Astrocyte (in vitro differentiated cells and primary cell): ENCODE results near the gene PTPRN2. TPM values are rescaled to one million over a fixed set of nuclear protein-coding genes. Genes with fewer than 3 reads are reported as not detected.
"Not testable (repeated sequence)": the region's sequence is repeated elsewhere in the genome, so short reads cannot be mapped to it uniquely, and the experiment has no call there.

Experiments used
- DNase-seq: peaks from one replicate; pipeline ENCODE4 v3.0.0-alpha.2; 2010; ENCODE audit warnings: low read depth
- FAIRE-seq: peaks from 2 replicates; lab custom pipeline; 2011; peaks lifted over from hg19 to GRCh38; lab: Jason Lieb, UNC
- H2AFZ ChIP-seq: 2 replicates; pipeline ENCODE4 v1.6.0; 2012; ENCODE audit warnings: low read depth, low read length, inconsistent platforms
- H3K27ac ChIP-seq: 2 replicates; pipeline ENCODE4 v1.5.1; 2011; ENCODE audit warnings: low read depth, low read length, inconsistent platforms
- H3K27me3 ChIP-seq: 2 replicates; pipeline ENCODE4 v1.6.0; 2011; ENCODE audit warnings: low read length, inconsistent platforms; ENCODE audit not compliant: insufficient read depth
- H3K36me3 ChIP-seq: 2 replicates; pipeline ENCODE4 v1.5.1; 2011; ENCODE audit warnings: low read length, inconsistent platforms; ENCODE audit not compliant: insufficient read depth
- H3K4me1 ChIP-seq: 2 replicates; pipeline ENCODE4 v1.5.1; 2011; ENCODE audit warnings: low read length, inconsistent platforms; ENCODE audit not compliant: insufficient read depth
- H3K4me2 ChIP-seq: 2 replicates; pipeline ENCODE4 v1.6.0; 2012; ENCODE audit warnings: low read length, inconsistent platforms
- H3K4me3 ChIP-seq: 2 replicates; pipeline ENCODE4 v1.5.1; 2011; ENCODE audit warnings: low read depth, mild to moderate bottlenecking, low read length, inconsistent platforms; ENCODE audit not compliant: insufficient read depth
- H3K79me2 ChIP-seq: 2 replicates; pipeline ENCODE4 v1.6.0; 2012; ENCODE audit warnings: mild to moderate bottlenecking, low read length, inconsistent platforms; ENCODE audit not compliant: insufficient read depth
- H3K9ac ChIP-seq: 2 replicates; pipeline ENCODE4 v1.6.0; 2012; ENCODE audit warnings: mild to moderate bottlenecking, low read length, inconsistent platforms
- H3K9me3 ChIP-seq: 2 replicates; pipeline ENCODE4 v1.5.1; 2012; ENCODE audit warnings: low read depth, mild to moderate bottlenecking, low read length, inconsistent platforms; ENCODE audit not compliant: insufficient read depth
- H4K20me1 ChIP-seq: 2 replicates; pipeline ENCODE4 v1.6.0; 2012; ENCODE audit warnings: low read length, inconsistent platforms; ENCODE audit not compliant: insufficient read depth
- H3K27ac Mint-ChIP-seq: one replicate; pipeline ENCODE4 v1.8.0; 2021; ENCODE audit warnings: mild to moderate bottlenecking, mixed read lengths; ENCODE audit not compliant: unreplicated experiment
- H3K27me3 Mint-ChIP-seq: one replicate; pipeline ENCODE4 v1.8.0; 2021; ENCODE audit warnings: low read depth, mixed read lengths; ENCODE audit not compliant: unreplicated experiment
- H3K36me3 Mint-ChIP-seq: one replicate; pipeline ENCODE4 v1.8.0; 2021; ENCODE audit warnings: low read depth, mixed read lengths; ENCODE audit not compliant: unreplicated experiment
- H3K4me1 Mint-ChIP-seq: one replicate; pipeline ENCODE4 v1.8.0; 2021; ENCODE audit warnings: low read depth, mixed read lengths; ENCODE audit not compliant: unreplicated experiment
- H3K4me3 Mint-ChIP-seq: one replicate; pipeline ENCODE4 v1.8.0; 2021; ENCODE audit warnings: mild to moderate bottlenecking, moderate library complexity, mixed read lengths; ENCODE audit not compliant: unreplicated experiment
- H3K9me3 Mint-ChIP-seq: one replicate; pipeline ENCODE4 v1.8.0; 2021; ENCODE audit warnings: mild to moderate bottlenecking, mixed read lengths; ENCODE audit not compliant: unreplicated experiment
- EZH2 ChIP-seq: IDR thresholded peaks from 2 replicates; pipeline ENCODE4 v1.6.1; 2012; ENCODE audit warnings: mild to moderate bottlenecking, low read length, inconsistent platforms; ENCODE audit not compliant: insufficient read depth
- total RNA-seq: library from RNA; stranded (reverse); gene quantifications from 2 replicates; pipeline ENCODE4 v1.2.1, GENCODE V29; 2021
- TF ChIP-seq, protein P1 (sequence below): IDR thresholded peaks from 2 replicates; pipeline ENCODE4 v1.5.1; 2011; ENCODE audit warnings: low read depth, mild to moderate bottlenecking, inconsistent platforms, low read length, moderate library complexity; ENCODE audit not compliant: insufficient read depth

Gene PTPRN2
- total RNA-seq, 1 donor from 2014 or later: 0.09 TPM

DNA sequence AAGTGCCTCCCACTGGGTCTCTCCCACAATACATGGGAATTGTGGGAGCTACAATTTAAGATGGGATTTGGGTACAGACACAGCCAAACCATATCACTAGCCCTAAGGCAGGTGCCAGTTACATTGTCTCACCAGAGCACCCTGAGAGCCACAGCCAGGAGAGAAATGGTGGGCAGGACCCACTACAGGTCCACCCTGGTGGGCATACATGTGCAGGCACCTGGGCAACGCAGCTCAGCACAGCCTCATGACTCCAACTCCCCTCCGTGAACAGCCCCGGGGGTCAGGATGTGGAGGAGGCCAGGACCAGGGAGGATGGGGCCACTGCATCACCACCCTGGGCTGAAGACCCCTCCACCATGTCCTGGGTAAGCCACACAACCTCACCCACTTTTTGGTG lies 205.7 kb downstream of the PTPRN2 start:
- Histone ChIP-seq H3K4me1 (no peaks in the 10 kb centered on the region), H3K9me3 (no peaks in the 10 kb centered on the region), H3K36me3 (no peaks in the 10 kb centered on the region), H2AFZ (no peak overlapping the region), H3K4me3 (no peak overlapping the region), H3K27me3 (no peaks in the 10 kb centered on the region), H4K20me1 (no peaks in the 10 kb centered on the region), H3K9ac (no peak overlapping the region), H3K4me2 (no peak overlapping the region), H3K79me2 (no peaks in the 10 kb centered on the region), H3K27ac (no peak overlapping the region)
- FAIRE-seq (no peak), DNase-seq (no peak)
- H3K27me3 Mint-ChIP-seq: peaks cover 7% of the 10 kb centered on the region
- no peak overlapping the region for H3K4me3 Mint-ChIP-seq
- H3K36me3 Mint-ChIP-seq: no peaks in the 10 kb centered on the region
- H3K27ac Mint-ChIP-seq: no peak overlapping the region
- peaks cover 13% of the 10 kb centered on the region for H3K9me3 Mint-ChIP-seq
- no peaks in the 10 kb centered on the region for H3K4me1 Mint-ChIP-seq
- TF ChIP-seq EZH2: no peak

DNA sequence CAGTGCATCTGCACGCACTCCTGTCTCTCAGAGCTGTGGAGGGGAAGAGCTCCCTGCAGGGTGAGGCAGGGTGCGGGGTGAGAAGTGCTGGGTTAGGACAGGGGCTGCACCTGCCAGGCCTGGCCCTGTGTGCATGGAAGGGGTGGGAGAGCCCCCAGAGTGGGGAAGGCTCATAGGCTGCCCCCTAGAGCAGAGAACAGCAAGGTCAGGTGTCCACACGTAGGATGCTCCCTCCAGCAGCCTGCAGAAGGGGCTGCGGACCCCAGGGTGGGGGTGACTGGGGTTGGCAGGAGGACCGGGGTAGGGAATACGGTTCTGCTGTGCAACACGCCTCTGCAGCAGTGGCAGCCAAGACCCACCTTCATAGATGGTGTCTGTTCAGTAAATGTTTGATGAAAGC lies 208.6 kb downstream of the PTPRN2 start:
- DNase-seq: no peak
- FAIRE-seq: no peak
- Histone ChIP-seq H3K79me2 (no peaks in the 10 kb centered on the region), H3K4me2 (no peak overlapping the region), H3K27me3 (no peaks in the 10 kb centered on the region), H3K4me3 (no peak overlapping the region), H3K9me3 (peaks cover 5% of the 10 kb centered on the region), H3K27ac (no peak overlapping the region), H3K36me3 (no peaks in the 10 kb centered on the region), H4K20me1 (no peaks in the 10 kb centered on the region), H3K9ac (no peak overlapping the region), H2AFZ (no peak overlapping the region), H3K4me1 (no peaks in the 10 kb centered on the region)
- peaks cover 19% of the 10 kb centered on the region for H3K9me3 Mint-ChIP-seq
- no peaks in the 10 kb centered on the region for H3K36me3 Mint-ChIP-seq
- peaks cover 2% of the 10 kb centered on the region for H3K27me3 Mint-ChIP-seq
- no peaks in the 10 kb centered on the region for H3K4me1 Mint-ChIP-seq
- no peak for TF ChIP-seq EZH2
- TF ChIP-seq, protein P1, sequence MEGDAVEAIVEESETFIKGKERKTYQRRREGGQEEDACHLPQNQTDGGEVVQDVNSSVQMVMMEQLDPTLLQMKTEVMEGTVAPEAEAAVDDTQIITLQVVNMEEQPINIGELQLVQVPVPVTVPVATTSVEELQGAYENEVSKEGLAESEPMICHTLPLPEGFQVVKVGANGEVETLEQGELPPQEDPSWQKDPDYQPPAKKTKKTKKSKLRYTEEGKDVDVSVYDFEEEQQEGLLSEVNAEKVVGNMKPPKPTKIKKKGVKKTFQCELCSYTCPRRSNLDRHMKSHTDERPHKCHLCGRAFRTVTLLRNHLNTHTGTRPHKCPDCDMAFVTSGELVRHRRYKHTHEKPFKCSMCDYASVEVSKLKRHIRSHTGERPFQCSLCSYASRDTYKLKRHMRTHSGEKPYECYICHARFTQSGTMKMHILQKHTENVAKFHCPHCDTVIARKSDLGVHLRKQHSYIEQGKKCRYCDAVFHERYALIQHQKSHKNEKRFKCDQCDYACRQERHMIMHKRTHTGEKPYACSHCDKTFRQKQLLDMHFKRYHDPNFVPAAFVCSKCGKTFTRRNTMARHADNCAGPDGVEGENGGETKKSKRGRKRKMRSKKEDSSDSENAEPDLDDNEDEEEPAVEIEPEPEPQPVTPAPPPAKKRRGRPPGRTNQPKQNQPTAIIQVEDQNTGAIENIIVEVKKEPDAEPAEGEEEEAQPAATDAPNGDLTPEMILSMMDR: no peak
- no peak overlapping the region for H3K27ac Mint-ChIP-seq
- no peak overlapping the region for H3K4me3 Mint-ChIP-seq

DNA sequence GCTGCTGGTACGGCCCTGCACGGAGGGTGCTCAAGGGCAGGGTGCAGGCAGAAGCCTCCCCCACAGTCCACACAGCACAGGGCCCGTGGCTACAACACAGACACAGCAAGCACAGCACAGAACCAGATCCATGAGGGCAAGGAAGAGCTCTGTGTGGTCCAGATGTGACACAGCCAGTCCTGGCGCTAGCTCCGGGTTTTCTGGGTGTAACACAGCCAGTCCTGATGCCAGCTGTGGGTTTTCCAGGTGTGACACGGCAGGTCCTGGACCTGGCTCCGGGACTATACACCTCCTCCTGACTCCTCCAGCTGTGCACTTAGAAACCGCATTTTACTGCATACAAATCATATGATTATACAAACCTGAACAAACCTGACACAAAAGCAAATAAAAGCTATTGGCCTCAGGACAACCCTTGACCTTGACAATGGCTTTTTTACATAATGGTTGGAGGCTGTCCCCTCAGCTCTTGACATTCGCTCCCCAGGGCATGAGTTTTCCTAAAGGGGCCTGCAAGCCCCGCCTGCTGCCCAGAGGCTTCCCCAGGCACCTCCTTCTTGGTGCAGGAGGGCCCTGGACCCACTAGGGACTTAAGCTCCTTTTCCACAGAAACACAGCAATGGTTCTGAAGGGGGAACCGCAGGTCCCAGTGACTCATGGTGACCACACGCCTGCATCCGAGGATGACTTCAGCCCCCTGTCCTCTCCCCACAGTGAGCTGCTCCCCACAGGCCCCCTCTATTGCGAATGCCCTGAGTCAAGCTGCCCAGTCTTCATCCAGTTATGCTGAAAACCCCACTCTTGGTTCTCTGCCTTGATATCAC lies 209.6 kb downstream of the PTPRN2 start:
- Histone ChIP-seq H3K27ac (no peak overlapping the region), H3K4me3 (no peak overlapping the region), H3K9ac (no peak overlapping the region), H3K9me3 (peaks cover 5% of the 10 kb centered on the region), H4K20me1 (no peaks in the 10 kb centered on the region), H3K4me1 (no peaks in the 10 kb centered on the region), H3K79me2 (no peaks in the 10 kb centered on the region), H3K4me2 (no peak overlapping the region), H3K36me3 (no peaks in the 10 kb centered on the region), H2AFZ (no peak overlapping the region), H3K27me3 (no peaks in the 10 kb centered on the region)
- Mint-ChIP-seq H3K27me3 (no peaks in the 10 kb centered on the region), H3K27ac (no peak overlapping the region), H3K9me3 (peaks cover 19% of the 10 kb centered on the region), H3K4me3 (no peak overlapping the region), H3K4me1 (no peaks in the 10 kb centered on the region), H3K36me3 (no peaks in the 10 kb centered on the region)
- no peak for DNase-seq
- no peak for FAIRE-seq
- TF ChIP-seq, protein P1: no peak
- TF ChIP-seq EZH2: no peak

DNA sequence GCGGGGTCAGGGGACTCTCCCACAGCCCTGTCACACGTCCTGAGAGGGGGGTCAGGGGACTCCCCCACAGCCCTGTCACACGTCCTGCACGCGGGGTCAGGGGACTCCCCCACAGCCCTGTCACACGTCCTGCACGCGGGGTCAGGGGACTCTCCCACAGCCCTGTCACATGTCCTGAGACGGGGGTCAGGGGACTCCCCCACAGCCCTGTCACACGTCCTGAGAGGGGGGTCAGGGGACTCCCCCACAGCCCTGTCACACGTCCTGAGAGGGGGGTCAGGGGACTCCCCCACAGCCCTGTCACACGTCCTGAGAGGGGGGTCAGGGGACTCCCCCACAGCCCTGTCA lies 210.8 kb downstream of the PTPRN2 start:
- DNase-seq, H4K20me1 ChIP-seq, H3K27ac ChIP-seq, H3K27me3 ChIP-seq, H3K36me3 ChIP-seq, H3K79me2 ChIP-seq, H3K9me3 ChIP-seq, H2AFZ ChIP-seq, H3K27me3 Mint-ChIP-seq, H3K27ac Mint-ChIP-seq, H3K4me1 ChIP-seq, FAIRE-seq, H3K36me3 Mint-ChIP-seq, H3K9ac ChIP-seq, H3K4me3 Mint-ChIP-seq, H3K4me2 ChIP-seq, H3K4me3 ChIP-seq, H3K4me1 Mint-ChIP-seq: not testable (repeated sequence)
- H3K9me3 Mint-ChIP-seq: peaks cover 14% of the 10 kb centered on the region
